ENCODE measurements around the gene TFDP1. TPM values are rescaled to one million over a fixed set of nuclear protein-coding genes. Genes with fewer than 3 reads are reported as not detected.
A peak's percentile ranks its signal among the peaks of the same experiment; 100 is the strongest.

Gene TFDP1
- total RNA-seq, 4 donors from 2014 or later = 24.3 to 164 (median 49.1) TPM

- in situ Hi-C loops (cut with MboI; ENCODE audit: low pct_ligation_motif_present in 1 of 4, low pct_unique_long_range_greater_than_20kb in 1 of 4, low sequenced_read_pairs in 3 of 4) = no loop called here
- no peak for TF ChIP-seq POLR2AphosphoS5 (IDR thresholded peaks at IDR 0.05)
- TF ChIP-seq CTCF (IDR thresholded peaks at IDR 0.05) = no peak
- no peak for TF ChIP-seq EP300 (IDR thresholded peaks at IDR 0.05; ENCODE audit: low read depth)
- no peak for TF ChIP-seq POLR2A (IDR thresholded peaks at IDR 0.05)
- Histone ChIP-seq H3K27ac (no peak overlapping the region), H3K4me3 (no peak overlapping the region), H3K36me3 (no peaks in the 10 kb centered on the region), H3K27me3 (no peaks in the 10 kb centered on the region), H3K4me1 (peaks cover 0 to 3% (median 0%) of the 10 kb centered on the region in 4 donors), H3K9me3 (no peaks in the 10 kb centered on the region)
- intact Hi-C loops (cut with DNase I; ENCODE audit: low total_unique reads) = no loop called here
- DNase-seq = peak; percentile 5
- WGBS, 2 donors (ENCODE audit: low coverage in 1 of 2) = 80 to 100% methylated on average over 1 to 21 of the region's 21 CpGs
These were observed 85.3 kb downstream of the TFDP1 start for GRCh38 chr13:113669755-113670341.

- in situ Hi-C loops (cut with MboI; ENCODE audit: low pct_ligation_motif_present in 1 of 4, low pct_unique_long_range_greater_than_20kb in 1 of 4, low sequenced_read_pairs in 3 of 4) (no loop called here), intact Hi-C loops (cut with DNase I; ENCODE audit: low total_unique reads) (no loop called here)
- 88% methylated on average over 19 of the region's 19 CpGs; no CpG with 5 or more reads in 1 of the 2 donors for WGBS, 2 donors (ENCODE audit: low coverage in 1 of 2)
- DNase-seq = peak; percentile 3
- TF ChIP-seq POLR2A (IDR thresholded peaks at IDR 0.05) (no peak), CTCF (IDR thresholded peaks at IDR 0.05) (no peak), POLR2AphosphoS5 (IDR thresholded peaks at IDR 0.05) (no peak)
- Histone ChIP-seq H3K36me3 (no peaks in the 10 kb centered on the region), H3K4me1 (no peaks in the 10 kb centered on the region), H3K27me3 (no peaks in the 10 kb centered on the region), H3K9me3 (no peaks in the 10 kb centered on the region), H3K4me3 (no peak overlapping the region), H3K27ac (no peak overlapping the region)
These were observed 86.0 kb downstream of the TFDP1 start for GRCh38 chr13:113670541-113670940.

GRCh38 chr13:113671066-113672001 lies 86.8 kb downstream of the TFDP1 start:
- in situ Hi-C loops (cut with MboI; ENCODE audit: low pct_ligation_motif_present in 1 of 4, low pct_unique_long_range_greater_than_20kb in 1 of 4, low sequenced_read_pairs in 3 of 4) = no loop called here
- peak; percentile 6 for DNase-seq

More at GRCh38 chr13:113671066-113672001, 86.8 kb downstream of the TFDP1 start:
- Histone ChIP-seq H3K27me3 (no peaks in the 10 kb centered on the region), H3K9me3 (no peaks in the 10 kb centered on the region), H3K4me1 (no peaks in the 10 kb centered on the region), H3K27ac (no peak overlapping the region), H3K4me3 (no peak overlapping the region), H3K36me3 (no peaks in the 10 kb centered on the region)
- no peak for TF ChIP-seq POLR2A (IDR thresholded peaks at IDR 0.05)
- no peak for TF ChIP-seq EP300 (IDR thresholded peaks at IDR 0.05; ENCODE audit: low read depth)
- TF ChIP-seq POLR2AphosphoS5 (IDR thresholded peaks at IDR 0.05) = no peak
- no peak for TF ChIP-seq CTCF (IDR thresholded peaks at IDR 0.05)
- intact Hi-C loops (cut with DNase I; ENCODE audit: low total_unique reads) = no loop called here
- 92% methylated on average over 54 of the region's 54 CpGs; no CpG with 5 or more reads in 1 of the 2 donors for WGBS, 2 donors (ENCODE audit: low coverage in 1 of 2)

All from transverse colon (tissue), 4 donors.